Vagina (tissue), 2 donors: ENCODE measurements around the gene CDK14. TPM values are rescaled to one million over a fixed set of nuclear protein-coding genes. Genes with fewer than 3 reads are reported as not detected.

Experiments
- DNase-seq, 2 donors: peaks; one replicate each; pipeline ENCODE4 v3.0.0-alpha.2; 2017; ENCODE audit errors: extremely low spot score in 2 of 2
- H3K27ac ChIP-seq: fragments of 200-600 bp; sonication (generic); one replicate; pipeline ENCODE4 v1.5.1; 2019
- H3K27me3 ChIP-seq: fragments of 200-600 bp; sonication (generic); one replicate; pipeline ENCODE4 v1.5.1; 2019
- H3K36me3 ChIP-seq, 2 donors: fragments of 200-600 bp; sonication (generic); one replicate each; pipeline ENCODE4 v1.5.1; 2017 to 2019
- H3K4me1 ChIP-seq: fragments of 200-600 bp; sonication (generic); one replicate; pipeline ENCODE4 v1.5.1; 2019
- H3K4me3 ChIP-seq, 2 donors: fragments of 200-600 bp; sonication (generic); 1 replicate in 1 of 2; 2 replicates in 1 of 2; pipeline ENCODE4 v1.5.1; 2016 to 2019
- H3K9me3 ChIP-seq: fragments of 200-600 bp; sonication (generic); one replicate; pipeline ENCODE4 v1.5.1; 2019
- CTCF ChIP-seq, 3 experiments: fragments of 450-650 bp in 2 of 3; fragments of 200-600 bp in 1 of 3; sonication (generic) in 1 of 3; IDR thresholded peaks; one replicate each; pipeline ENCODE4 v1.5.1; 2017 to 2019; ENCODE audit warnings: antibody characterized with exemption in 3 of 3, mild to moderate bottlenecking in 2 of 3, moderate library complexity in 2 of 3
- POLR2A ChIP-seq, 2 donors: fragments of 450-650 bp; IDR thresholded peaks; one replicate each; pipeline ENCODE4 v1.6.1; 2017; ENCODE audit warnings: antibody characterized with exemption in 2 of 2, mild to moderate bottlenecking in 2 of 2, moderate library complexity in 2 of 2
- POLR2AphosphoS5 ChIP-seq, 2 donors: sonication (generic); formaldehyde crosslinking; IDR thresholded peaks; one replicate each; pipeline ENCODE4 v1.9.0; 2017; ENCODE audit warnings: antibody characterized with exemption in 2 of 2, mild to moderate bottlenecking in 2 of 2, low read depth in 1 of 2; ENCODE audit not compliant: insufficient read depth in 1 of 2
- intact Hi-C: fragments of 100-400 bp; cut with DNase I; formaldehyde crosslinking; loops from one replicate; pipeline ENCODE4 v1.15.1; 2023
- total RNA-seq: library from RNA; depleted of rRNA; stranded (reverse); fragments of >200 nt; gene quantifications from one replicate; pipeline ENCODE4 v1.2.3, GENCODE V29; 2016

CDK14 gene
- total RNA-seq, 1 donor from 2014 or later: 21.6 TPM

DNA sequence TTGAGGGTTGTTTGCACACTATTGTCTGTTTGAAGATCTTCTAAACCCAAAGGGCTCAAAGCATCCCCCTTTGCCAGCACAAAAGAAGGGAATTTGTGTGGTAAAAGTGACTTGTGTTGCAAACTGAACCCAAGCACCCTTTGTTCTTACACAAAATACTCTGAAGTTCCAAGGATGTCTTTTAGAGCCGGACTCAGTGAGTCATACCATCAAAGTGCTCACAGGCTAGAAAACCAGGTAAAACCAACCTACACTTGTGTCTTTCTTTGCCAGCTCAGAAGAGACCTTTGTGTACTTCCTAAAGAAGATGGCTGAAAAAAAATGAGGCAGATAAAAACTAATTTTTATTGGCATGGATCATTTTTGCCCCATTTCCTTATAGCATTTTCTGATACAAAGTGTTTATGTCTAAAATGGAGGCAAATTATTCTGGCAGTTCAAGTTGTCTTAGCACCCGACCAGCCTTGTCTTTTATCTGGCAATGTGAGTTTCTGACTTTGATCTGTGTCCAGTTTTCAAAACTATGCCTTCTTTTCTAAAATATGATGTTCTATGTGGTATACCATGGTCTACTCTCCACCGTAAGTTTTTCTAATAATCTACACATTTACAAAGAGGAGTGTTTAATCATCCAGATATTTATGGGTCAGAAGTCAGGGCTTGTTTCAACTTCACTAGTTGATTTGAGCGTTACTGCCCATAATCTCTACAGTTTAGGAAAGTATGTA lies 539.7 kb downstream of the CDK14 start:
- Histone ChIP-seq H3K27ac (no peak overlapping the region), H3K36me3 (no peaks in the 10 kb centered on the region), H3K4me1 (no peaks in the 10 kb centered on the region), H3K4me3 (no peak overlapping the region), H3K9me3 (no peaks in the 10 kb centered on the region), H3K27me3 (no peaks in the 10 kb centered on the region)
- DNase-seq: no peak
- TF ChIP-seq CTCF (IDR thresholded peaks at IDR 0.05) (no peak), POLR2AphosphoS5 (IDR thresholded peaks at IDR 0.05; ENCODE audit: insufficient read depth in 1 of 2, low read depth in 1 of 2) (no peak), POLR2A (IDR thresholded peaks at IDR 0.05) (no peak)
- intact Hi-C loops: no loop called here

DNA sequence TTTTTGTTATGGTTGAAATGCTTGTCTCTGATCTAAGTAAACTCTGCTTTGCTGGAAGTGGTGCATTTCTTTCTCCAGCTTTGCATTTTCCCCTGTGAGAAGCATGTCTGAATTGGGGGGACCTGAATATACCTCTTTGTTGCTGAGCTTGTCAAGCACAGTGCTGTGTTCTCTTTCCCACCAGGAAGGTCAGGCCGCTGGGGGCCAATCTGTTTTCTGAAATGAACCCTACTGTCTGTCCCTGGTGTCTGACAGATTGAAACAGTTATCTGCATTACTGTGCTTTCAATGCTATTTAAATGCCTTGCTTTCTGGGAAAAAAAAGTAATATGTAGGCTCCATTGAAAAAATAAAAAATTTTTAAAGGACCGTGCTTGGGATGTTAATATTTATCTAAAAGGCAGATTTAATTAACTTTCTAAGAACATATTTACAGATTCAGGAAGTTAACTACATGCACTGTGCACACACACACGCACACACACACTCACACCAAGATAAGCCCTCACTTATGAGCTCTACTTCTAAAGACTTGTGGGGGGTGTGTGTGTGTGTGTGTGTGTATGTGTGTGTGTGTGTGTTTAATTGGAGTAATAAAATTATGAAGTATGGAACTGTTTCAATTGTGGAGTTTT lies 541.1 kb downstream of the CDK14 start:
- H3K27ac ChIP-seq: no peak overlapping the region
- H3K36me3 ChIP-seq: no peaks in the 10 kb centered on the region
- no peaks in the 10 kb centered on the region for H3K27me3 ChIP-seq
- DNase-seq: no peak
- H3K4me3 ChIP-seq: no peak overlapping the region
- no peak for TF ChIP-seq CTCF (IDR thresholded peaks at IDR 0.05)
- H3K4me1 ChIP-seq: no peaks in the 10 kb centered on the region
- no peaks in the 10 kb centered on the region for H3K9me3 ChIP-seq
- intact Hi-C loops: no loop called here

DNA sequence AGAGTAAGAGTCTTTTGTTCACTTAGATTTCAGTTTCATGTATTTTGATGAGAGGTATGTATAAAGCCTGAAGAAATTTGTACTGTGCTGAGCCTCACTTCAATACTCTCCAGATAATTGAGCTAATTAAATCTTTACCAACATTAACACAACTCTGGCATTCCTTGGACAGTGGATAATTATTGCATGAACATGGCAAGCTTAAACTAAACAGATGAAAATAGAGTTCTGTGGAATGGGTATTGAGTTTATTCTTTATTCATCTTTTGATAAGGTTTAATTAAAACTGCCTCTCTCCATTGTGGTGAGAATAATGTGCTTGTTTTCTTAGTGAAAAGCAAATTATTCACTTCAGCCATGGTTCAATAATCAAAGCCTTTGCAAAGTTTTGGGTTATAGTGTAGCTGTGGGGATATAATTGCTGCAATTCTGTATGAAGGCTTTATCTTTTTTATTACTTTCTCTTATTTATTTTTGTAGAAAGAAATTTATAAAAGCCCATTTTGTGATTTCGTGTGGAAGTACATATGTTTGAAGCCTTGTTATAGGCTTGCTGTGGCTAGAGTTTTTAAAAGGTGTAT lies 541.8 kb downstream of the CDK14 start:
- no peaks in the 10 kb centered on the region for H3K9me3 ChIP-seq
- no peaks in the 10 kb centered on the region for H3K27me3 ChIP-seq
- no peak for TF ChIP-seq CTCF (IDR thresholded peaks at IDR 0.05)
- no peak for TF ChIP-seq POLR2AphosphoS5 (IDR thresholded peaks at IDR 0.05; ENCODE audit: insufficient read depth in 1 of 2, low read depth in 1 of 2)
- no peak for TF ChIP-seq POLR2A (IDR thresholded peaks at IDR 0.05)
- no peak overlapping the region for H3K27ac ChIP-seq
- H3K4me1 ChIP-seq: no peaks in the 10 kb centered on the region
- H3K4me3 ChIP-seq: no peak overlapping the region
- DNase-seq: no peak
- intact Hi-C loops: no loop called here
- H3K36me3 ChIP-seq: no peaks in the 10 kb centered on the region

GRCh38 chr7:91140286-91140685 lies 544.2 kb downstream of the CDK14 start:
- H3K9me3 ChIP-seq: no peaks in the 10 kb centered on the region
- no peak overlapping the region for H3K4me3 ChIP-seq
- no peaks in the 10 kb centered on the region for H3K36me3 ChIP-seq
- intact Hi-C loops: no loop called here
- H3K4me1 ChIP-seq: no peaks in the 10 kb centered on the region
- TF ChIP-seq CTCF (IDR thresholded peaks at IDR 0.05) (no peak), POLR2A (IDR thresholded peaks at IDR 0.05) (no peak), POLR2AphosphoS5 (IDR thresholded peaks at IDR 0.05; ENCODE audit: insufficient read depth in 1 of 2, low read depth in 1 of 2) (no peak)
- no peak for DNase-seq
- H3K27me3 ChIP-seq: no peaks in the 10 kb centered on the region
- H3K27ac ChIP-seq: no peak overlapping the region

- no peak for DNase-seq
- Histone ChIP-seq H3K36me3 (no peaks in the 10 kb centered on the region), H3K9me3 (no peaks in the 10 kb centered on the region), H3K4me1 (no peaks in the 10 kb centered on the region), H3K4me3 (no peak overlapping the region), H3K27ac (no peak overlapping the region), H3K27me3 (no peaks in the 10 kb centered on the region)
- TF ChIP-seq POLR2A (IDR thresholded peaks at IDR 0.05) (no peak), CTCF (IDR thresholded peaks at IDR 0.05) (no peak), POLR2AphosphoS5 (IDR thresholded peaks at IDR 0.05; ENCODE audit: insufficient read depth in 1 of 2, low read depth in 1 of 2) (no peak)
- intact Hi-C loops: no loop called here
Observed at GRCh38 chr7:91140982-91141381, 544.9 kb downstream of the CDK14 start.
